Activated T-helper 2 cell treated with anti-CD3 and anti-CD28 coated beads, Interferon-gamma antibody, Interleukin-2, Interleukin-4, amounts not matched to agents 10 μg/mL and 5 μg/mL and 100 μg/mL, durations not matched to agents 14 hours and 24 hours and 36 hours (primary cell): ENCODE measurements around the gene DCAF6. TPM values are rescaled to one million over a fixed set of nuclear protein-coding genes. Genes with fewer than 3 reads are reported as not detected.
A peak's percentile ranks its signal among the peaks of the same experiment; 100 is the strongest.
"Not testable (repeated sequence)": the region's sequence is repeated elsewhere in the genome, so short reads cannot be mapped to it uniquely, and the experiment has no call there.

ENCODE experiments used
- DNase-seq: peaks from one replicate; pipeline ENCODE4 v3.0.0; 2021; ENCODE audit warnings: low spot score
- H3K27ac Mint-ChIP-seq: one replicate; pipeline ENCODE4 v1.8.0; 2021; ENCODE audit warnings: mixed read lengths
- H3K27me3 Mint-ChIP-seq: one replicate; pipeline ENCODE4 v1.8.0; 2021; ENCODE audit warnings: low read depth, mixed read lengths
- H3K36me3 Mint-ChIP-seq: one replicate; pipeline ENCODE4 v1.8.0; 2021; ENCODE audit warnings: low read depth, mixed read lengths
- H3K4me1 Mint-ChIP-seq: one replicate; pipeline ENCODE4 v1.8.0; 2021; ENCODE audit warnings: low read depth, mixed read lengths
- H3K4me3 Mint-ChIP-seq: one replicate; pipeline ENCODE4 v1.8.0; 2021; ENCODE audit warnings: low read depth, mild to moderate bottlenecking, moderate library complexity, mixed read lengths
- H3K9me3 Mint-ChIP-seq: one replicate; pipeline ENCODE4 v1.8.0; 2021; ENCODE audit warnings: mixed read lengths
- intact Hi-C: fragments of 100-400 bp; cut with micrococcal nuclease; formaldehyde crosslinking; loops from one replicate; pipeline ENCODE4 v1.15.1; 2023
- total RNA-seq: library from RNA; stranded (reverse); gene quantifications from 2 replicates; pipeline ENCODE4 v1.2.3, GENCODE V29; 2022

DCAF6 gene
- total RNA-seq, 1 donor from 2014 or later = 33.1 TPM

- Mint-ChIP-seq H3K27ac (peak overlapping the region; percentile 19), H3K36me3 (peaks cover 29% of the 10 kb centered on the region), H3K4me3 (no peak overlapping the region), H3K9me3 (no peaks in the 10 kb centered on the region), H3K27me3 (no peaks in the 10 kb centered on the region), H3K4me1 (no peaks in the 10 kb centered on the region)
- DNase-seq = no peak
- intact Hi-C loops = no loop called here
Measured at GRCh38 chr1:168009322-168009721, 72.8 kb downstream of the DCAF6 start.

DNA sequence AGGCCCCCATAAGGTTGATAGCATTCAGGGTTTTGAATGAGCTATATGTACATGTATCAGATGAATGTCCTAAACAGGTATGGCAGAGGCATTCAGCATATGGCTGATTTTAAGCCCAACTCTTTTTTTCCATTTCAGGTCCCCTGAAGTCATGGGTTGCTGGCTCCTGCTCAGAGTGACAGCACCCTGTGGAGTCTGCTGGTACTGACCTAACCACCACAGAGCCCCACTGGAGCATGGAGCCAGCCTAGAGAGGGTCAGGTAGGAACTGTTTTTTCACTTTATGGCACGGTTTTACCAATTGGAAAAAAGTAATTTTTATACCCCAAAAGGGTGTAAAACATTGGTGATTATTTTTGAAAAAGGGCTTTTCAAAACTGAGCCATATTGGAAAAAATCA lies 82.9 kb downstream of the DCAF6 start:
- intact Hi-C loops = no loop called here
- no peaks in the 10 kb centered on the region for H3K9me3 Mint-ChIP-seq
- DNase-seq = no peak
- no peak overlapping the region for H3K4me3 Mint-ChIP-seq
- H3K4me1 Mint-ChIP-seq = no peaks in the 10 kb centered on the region
- peaks cover 32% of the 10 kb centered on the region for H3K36me3 Mint-ChIP-seq
- no peaks in the 10 kb centered on the region for H3K27me3 Mint-ChIP-seq
- no peak overlapping the region for H3K27ac Mint-ChIP-seq

GRCh38 chr1:168031198-168031597 lies 94.7 kb downstream of the DCAF6 start:
- Mint-ChIP-seq H3K4me1 (no peaks in the 10 kb centered on the region), H3K9me3 (no peaks in the 10 kb centered on the region), H3K27ac (no peak overlapping the region), H3K4me3 (no peak overlapping the region), H3K36me3 (peaks cover 2% of the 10 kb centered on the region), H3K27me3 (no peaks in the 10 kb centered on the region)
- DNase-seq = no peak
- intact Hi-C loops = no loop called here

GRCh38 chr1:168031627-168032026 lies 95.1 kb downstream of the DCAF6 start:
- no peaks in the 10 kb centered on the region for H3K9me3 Mint-ChIP-seq
- H3K27ac Mint-ChIP-seq = no peak overlapping the region
- H3K4me1 Mint-ChIP-seq = no peaks in the 10 kb centered on the region
- DNase-seq = no peak
- H3K36me3 Mint-ChIP-seq = peaks cover 2% of the 10 kb centered on the region
- no peak overlapping the region for H3K4me3 Mint-ChIP-seq
- intact Hi-C loops = no loop called here
- no peaks in the 10 kb centered on the region for H3K27me3 Mint-ChIP-seq

DNA sequence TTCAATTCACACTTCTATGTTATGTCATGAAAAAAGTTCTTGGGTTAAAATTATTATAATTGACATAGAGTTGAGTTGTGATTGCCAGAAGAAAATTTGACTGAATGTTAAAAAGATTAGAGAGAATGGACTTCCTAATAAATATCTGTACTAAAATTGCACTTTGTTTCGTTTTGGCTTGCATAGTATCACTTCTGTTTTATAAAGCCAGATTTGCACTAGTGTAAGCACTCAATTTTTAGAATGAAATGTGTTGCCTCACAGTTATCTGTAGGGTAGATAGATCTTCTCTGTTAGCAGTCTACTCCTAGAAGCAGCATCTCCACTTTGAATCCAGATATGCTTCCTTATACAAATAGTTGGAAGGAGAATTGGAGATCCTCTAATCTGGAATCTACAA lies 95.5 kb downstream of the DCAF6 start:
- no peak overlapping the region for H3K27ac Mint-ChIP-seq
- DNase-seq = no peak

DNA sequence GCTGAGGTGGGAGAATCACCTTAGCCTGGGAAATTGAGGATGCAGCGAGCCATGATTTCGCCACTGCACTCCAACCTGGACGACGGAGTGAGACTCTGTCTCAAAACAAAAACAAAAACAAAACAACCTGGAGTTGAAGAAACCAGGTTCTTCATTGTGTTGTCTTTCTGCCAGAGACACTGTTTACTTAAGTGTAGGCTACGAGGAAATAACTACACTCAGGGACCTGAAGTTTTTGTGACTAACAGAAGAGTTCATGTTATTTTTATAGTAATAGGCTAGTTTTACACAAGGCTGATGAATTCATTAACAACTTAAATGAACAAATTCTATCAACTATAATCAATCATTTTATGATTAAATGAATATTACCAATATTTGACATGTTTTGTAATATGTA lies 98.9 kb downstream of the DCAF6 start:
- intact Hi-C loops = no loop called here
- Mint-ChIP-seq H3K9me3 (no peaks in the 10 kb centered on the region), H3K36me3 (peaks cover 2% of the 10 kb centered on the region), H3K27me3 (no peaks in the 10 kb centered on the region), H3K4me1 (no peaks in the 10 kb centered on the region), H3K27ac (no peak overlapping the region), H3K4me3 (no peak overlapping the region)
- DNase-seq = no peak

More for the DNA sequence above, 95.5 kb downstream of the DCAF6 start:
- peaks cover 2% of the 10 kb centered on the region for H3K36me3 Mint-ChIP-seq
- H3K4me1 Mint-ChIP-seq = no peaks in the 10 kb centered on the region
- H3K4me3 Mint-ChIP-seq = no peak overlapping the region
- intact Hi-C loops = no loop called here
- H3K27me3 Mint-ChIP-seq = no peaks in the 10 kb centered on the region
- no peaks in the 10 kb centered on the region for H3K9me3 Mint-ChIP-seq

DNA sequence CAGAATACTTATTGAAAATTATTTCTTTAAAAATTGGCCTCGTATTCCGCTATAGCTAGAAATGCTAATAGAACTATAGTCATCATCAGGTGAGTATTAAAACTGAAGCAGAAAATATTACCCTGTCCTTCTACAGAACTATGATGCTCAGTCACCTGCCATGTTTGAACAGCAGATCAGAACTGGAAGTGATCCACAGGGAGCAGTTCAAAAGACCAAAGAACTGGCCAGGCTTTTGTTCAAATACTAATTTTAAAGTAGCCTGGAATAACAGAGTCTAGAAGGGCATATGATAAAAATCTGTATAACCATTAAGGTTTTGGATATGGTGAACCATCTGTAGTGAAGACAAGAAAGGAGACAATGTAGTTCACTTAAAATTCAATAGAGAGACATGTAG lies 105.9 kb downstream of the DCAF6 start:
- intact Hi-C loops = no loop called here
- no peaks in the 10 kb centered on the region for H3K4me1 Mint-ChIP-seq
- no peak for DNase-seq
- H3K9me3 Mint-ChIP-seq = no peaks in the 10 kb centered on the region
- H3K36me3 Mint-ChIP-seq = peaks cover 11% of the 10 kb centered on the region
- no peak overlapping the region for H3K27ac Mint-ChIP-seq
- no peak overlapping the region for H3K4me3 Mint-ChIP-seq
- no peaks in the 10 kb centered on the region for H3K27me3 Mint-ChIP-seq

- intact Hi-C loops = no loop called here
- H3K27ac Mint-ChIP-seq = no peak overlapping the region
- peaks cover 17% of the 10 kb centered on the region for H3K36me3 Mint-ChIP-seq
- DNase-seq = no peak
- no peaks in the 10 kb centered on the region for H3K9me3 Mint-ChIP-seq
- H3K27me3 Mint-ChIP-seq = no peaks in the 10 kb centered on the region
- no peak overlapping the region for H3K4me3 Mint-ChIP-seq
- H3K4me1 Mint-ChIP-seq = no peaks in the 10 kb centered on the region
Measured at GRCh38 chr1:168045311-168045710, 108.8 kb downstream of the DCAF6 start.

DNA sequence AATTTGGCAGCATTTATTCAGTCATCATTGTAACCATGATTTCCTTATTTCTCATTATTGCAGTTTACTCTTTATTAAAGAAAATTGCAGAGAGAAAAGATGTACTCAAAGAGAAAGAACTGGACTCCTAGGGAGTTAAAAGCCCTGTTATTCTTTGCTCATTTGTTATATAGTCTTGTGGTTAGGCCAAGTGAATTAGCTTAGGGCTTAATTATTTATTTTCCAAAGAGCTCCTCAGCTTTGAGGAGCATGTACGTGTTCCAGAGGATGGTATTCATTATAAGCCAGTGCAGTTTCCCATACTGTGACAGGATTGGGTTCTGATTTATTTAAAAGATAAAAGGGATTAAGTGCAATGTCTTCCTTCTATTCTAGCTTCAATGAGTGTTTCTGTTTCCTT lies 113.8 kb downstream of the DCAF6 start:
- H3K4me3 Mint-ChIP-seq = no peak overlapping the region
- peaks cover 9% of the 10 kb centered on the region for H3K36me3 Mint-ChIP-seq
- DNase-seq = no peak
- H3K27ac Mint-ChIP-seq = no peak overlapping the region
- no peaks in the 10 kb centered on the region for H3K27me3 Mint-ChIP-seq
- intact Hi-C loops = no loop called here
- H3K9me3 Mint-ChIP-seq = no peaks in the 10 kb centered on the region
- H3K4me1 Mint-ChIP-seq = peaks cover 5% of the 10 kb centered on the region

GRCh38 chr1:168050880-168051279 lies 114.4 kb downstream of the DCAF6 start:
- Mint-ChIP-seq H3K27me3 (no peaks in the 10 kb centered on the region), H3K4me3 (no peak overlapping the region), H3K9me3 (no peaks in the 10 kb centered on the region), H3K36me3 (peaks cover 9% of the 10 kb centered on the region), H3K4me1 (peaks cover 5% of the 10 kb centered on the region), H3K27ac (no peak overlapping the region)
- intact Hi-C loops = no loop called here
- DNase-seq = no peak

DNA sequence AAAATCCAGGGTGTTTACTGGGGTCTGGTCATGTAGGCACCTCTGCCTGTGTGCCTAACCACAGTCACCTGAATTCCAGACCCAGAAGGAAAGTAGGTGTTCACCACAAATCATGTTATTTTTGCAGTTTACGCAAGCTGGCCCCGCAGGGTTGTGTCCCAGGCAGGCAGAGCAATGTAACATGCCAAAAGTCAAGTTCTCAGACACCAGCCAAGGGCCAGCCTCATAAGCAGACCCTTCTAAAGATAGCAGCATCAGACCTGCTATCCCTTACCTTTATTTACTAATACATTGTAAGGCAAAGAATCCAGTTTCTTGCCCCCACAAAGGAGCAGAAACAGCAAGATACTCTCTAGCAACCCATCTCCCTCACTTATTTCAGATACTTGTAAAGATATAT lies 117.2 kb downstream of the DCAF6 start:
- intact Hi-C loops = no loop called here

DNA sequence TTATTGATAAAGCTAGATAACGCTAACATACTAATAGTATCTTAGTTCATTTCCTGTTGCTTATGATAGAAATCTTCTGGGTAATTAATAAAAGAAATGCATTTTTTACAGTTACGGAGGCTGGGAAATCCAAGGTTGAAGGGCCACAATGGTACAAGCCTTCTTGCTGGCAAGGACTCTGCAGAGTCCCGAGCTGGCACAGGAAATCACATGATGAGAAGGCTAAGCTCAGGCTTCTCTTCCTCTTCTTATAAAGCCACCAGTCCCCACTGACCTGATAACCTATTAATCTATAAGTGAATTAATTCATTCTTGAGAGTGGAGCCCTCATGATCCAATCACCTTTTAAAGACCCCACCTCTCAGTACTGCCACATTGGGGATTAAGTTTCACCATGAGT lies 117.6 kb downstream of the DCAF6 start:
- H3K27ac Mint-ChIP-seq = no peak overlapping the region
- peaks cover 6% of the 10 kb centered on the region for H3K36me3 Mint-ChIP-seq
- no peak overlapping the region for H3K4me3 Mint-ChIP-seq
- intact Hi-C loops = no loop called here
- no peak for DNase-seq
- no peaks in the 10 kb centered on the region for H3K27me3 Mint-ChIP-seq
- H3K9me3 Mint-ChIP-seq = no peaks in the 10 kb centered on the region
- H3K4me1 Mint-ChIP-seq = peaks cover 5% of the 10 kb centered on the region

More for the DNA sequence above, 117.2 kb downstream of the DCAF6 start:
- Mint-ChIP-seq H3K27me3 (no peaks in the 10 kb centered on the region), H3K9me3 (no peaks in the 10 kb centered on the region), H3K4me1 (peaks cover 5% of the 10 kb centered on the region), H3K4me3 (no peak overlapping the region), H3K27ac (no peak overlapping the region), H3K36me3 (peaks cover 6% of the 10 kb centered on the region)
- no peak for DNase-seq

- intact Hi-C loops, H3K9me3 Mint-ChIP-seq, H3K27me3 Mint-ChIP-seq, DNase-seq, H3K36me3 Mint-ChIP-seq, H3K27ac Mint-ChIP-seq, H3K4me3 Mint-ChIP-seq, H3K4me1 Mint-ChIP-seq: not testable (repeated sequence)
Measured at GRCh38 chr1:168056152-168056551, 119.7 kb downstream of the DCAF6 start.

DNA sequence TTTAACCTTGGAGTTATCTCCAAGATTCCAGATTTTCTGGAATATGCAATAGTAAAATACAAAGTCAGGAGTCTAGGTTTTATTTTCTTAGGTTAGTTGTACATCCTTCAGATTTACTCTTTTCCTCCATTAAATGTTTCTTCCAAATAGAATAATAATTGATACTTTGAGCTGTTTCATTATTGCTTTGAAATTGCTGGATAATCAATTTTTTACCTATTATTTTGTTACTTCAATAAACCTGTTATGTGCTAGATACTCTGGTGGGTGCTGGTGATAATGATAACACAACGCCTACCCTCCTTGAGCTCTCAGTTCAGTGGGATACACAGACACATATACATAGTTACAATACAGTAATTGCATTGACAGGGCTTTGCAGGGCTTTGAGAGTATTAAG lies 120.9 kb downstream of the DCAF6 start:
- H3K27me3 Mint-ChIP-seq = no peaks in the 10 kb centered on the region
- intact Hi-C loops = no loop called here
- H3K4me1 Mint-ChIP-seq = peaks cover 5% of the 10 kb centered on the region

More for the DNA sequence above, 120.9 kb downstream of the DCAF6 start:
- Mint-ChIP-seq H3K36me3 (peaks cover 9% of the 10 kb centered on the region), H3K4me3 (no peak overlapping the region), H3K27ac (no peak overlapping the region), H3K9me3 (no peaks in the 10 kb centered on the region)
- no peak for DNase-seq
